ENCODE data around the gene PGS1. TPM values are rescaled to one million over a fixed set of nuclear protein-coding genes. Genes with fewer than 3 reads are reported as not detected.
A peak's percentile ranks its signal among the peaks of the same experiment; 100 is the strongest.

Gene PGS1
- total RNA-seq, 1 donor from 2014 or later, result 40.6 TPM

- no peak overlapping the region for H3K4me3 ChIP-seq (ENCODE audit: low read depth, low read length)
- DNase-seq (ENCODE audit: low read depth), result no peak
- no peak for TF ChIP-seq CTCF (conservative IDR thresholded peaks at IDR 0.05; ENCODE audit: low read depth, low read length)
Observed at GRCh38 chr17:78468366-78468765, 89.9 kb downstream of the PGS1 start.

DNA sequence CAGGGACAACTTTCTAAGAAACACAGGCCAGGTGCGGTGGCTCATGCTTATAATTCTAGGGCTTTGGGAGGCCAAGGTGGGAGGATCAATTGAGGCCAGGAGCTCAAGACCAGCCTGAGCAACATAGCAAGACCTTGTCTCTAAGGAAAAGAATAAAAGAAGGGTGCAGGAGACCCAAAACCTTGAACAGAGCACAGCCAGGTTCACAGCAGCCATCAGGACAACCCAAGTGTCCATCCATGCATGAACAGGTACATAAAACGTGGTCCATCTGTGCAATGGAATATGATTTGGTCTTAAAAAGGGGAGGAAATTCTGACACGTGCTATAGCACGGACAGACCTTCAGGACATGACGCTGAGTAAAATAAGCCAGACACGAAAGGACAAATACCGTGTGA, 91.0 kb downstream of the PGS1 start:
- no peak for TF ChIP-seq CTCF (conservative IDR thresholded peaks at IDR 0.05; ENCODE audit: low read depth, low read length)
- no peak for DNase-seq (ENCODE audit: low read depth)
- no peak overlapping the region for H3K4me3 ChIP-seq (ENCODE audit: low read depth, low read length)

GRCh38 chr17:78471635-78472034, 93.2 kb downstream of the PGS1 start:
- H3K4me3 ChIP-seq (ENCODE audit: low read depth, low read length), result no peak overlapping the region
- no peak for TF ChIP-seq CTCF (conservative IDR thresholded peaks at IDR 0.05; ENCODE audit: low read depth, low read length)
- no peak for DNase-seq (ENCODE audit: low read depth)

DNA sequence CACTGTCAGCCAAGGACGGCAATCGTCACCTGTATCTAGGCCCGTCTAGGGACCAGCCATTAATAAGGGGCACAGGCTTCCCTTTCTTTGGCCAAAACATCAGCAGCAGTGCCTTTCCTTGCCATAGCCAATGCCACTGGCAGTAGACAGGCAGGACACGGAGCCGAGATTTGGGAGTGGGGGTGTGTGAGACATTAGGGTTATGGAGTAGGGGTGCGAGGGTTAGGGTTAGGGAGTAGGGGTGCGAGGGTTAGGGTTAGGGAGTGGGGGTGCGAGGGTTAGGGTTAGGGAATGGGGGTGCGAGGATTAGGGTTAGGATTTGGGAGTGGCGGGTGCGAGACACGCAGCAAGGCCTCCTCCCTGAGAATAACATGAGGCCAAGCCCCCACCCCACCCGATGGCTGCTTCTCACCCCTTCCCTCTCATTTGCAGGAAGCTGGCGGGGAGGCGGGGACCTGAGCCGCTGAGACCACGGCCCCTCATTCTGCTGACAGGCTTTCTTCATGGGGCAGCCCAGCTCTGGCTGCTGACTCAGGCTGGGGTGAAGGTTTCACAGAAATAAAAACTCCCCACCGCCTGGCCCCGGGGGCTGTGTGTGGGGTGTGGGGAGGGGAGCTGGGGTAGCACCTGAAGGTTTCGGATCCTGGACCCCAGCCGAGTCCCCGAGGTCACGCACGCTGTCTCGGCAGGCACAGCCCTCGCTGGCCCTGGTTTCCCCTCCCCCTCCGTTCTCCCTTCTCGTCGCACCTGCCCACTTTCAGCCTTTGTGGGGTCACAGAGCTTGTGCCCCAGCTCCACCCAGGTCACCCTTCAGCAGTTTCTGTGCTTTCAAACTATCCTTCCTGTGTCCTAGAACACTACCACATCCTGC, 93.8 kb downstream of the PGS1 start:
- DNase-seq (ENCODE audit: low read depth), result no peak
- no peak for TF ChIP-seq CTCF (conservative IDR thresholded peaks at IDR 0.05; ENCODE audit: low read depth, low read length)

GRCh38 chr17:78473951-78474613, 95.6 kb downstream of the PGS1 start:
- TF ChIP-seq CTCF (conservative IDR thresholded peaks at IDR 0.05; ENCODE audit: low read depth, low read length), result no peak
- H3K4me3 ChIP-seq (ENCODE audit: low read depth, low read length), result no peak overlapping the region
- peak; percentile 1 for DNase-seq (ENCODE audit: low read depth)

More for the DNA sequence above, 93.8 kb downstream of the PGS1 start:
- no peak overlapping the region for H3K4me3 ChIP-seq (ENCODE audit: low read depth, low read length)

Other genes with a start within 250 kb of the PGS1 start
- 38.4 and 52.1 TPM in 2 replicates for gene TMC6, start 249.9 kb upstream of the PGS1 start, total RNA-seq
- 1.2 TPM in 2 replicates for gene TMC8, start 247.9 kb upstream of the PGS1 start, total RNA-seq
- gene C17orf99, start 232.3 kb upstream of the PGS1 start, total RNA-seq, result not detected in 2 replicates
- gene SYNGR2, start 210.1 kb upstream of the PGS1 start, total RNA-seq, result 66.7 and 137 TPM in 2 replicates
- 245 and 276 TPM in 2 replicates for gene TK1, start 191.6 kb upstream of the PGS1 start, total RNA-seq
- gene AFMID, start 191.3 kb upstream of the PGS1 start, total RNA-seq, result 29.5 and 47.2 TPM in 2 replicates
- 68.0 and 129 TPM in 2 replicates for gene BIRC5, start 164.4 kb upstream of the PGS1 start, total RNA-seq
- not detected in 2 replicates for gene TMEM235, start 147.0 kb upstream of the PGS1 start, total RNA-seq
- gene SOCS3, start 18.6 kb upstream of the PGS1 start, total RNA-seq, result 42.8 and 69.2 TPM in 2 replicates
- gene DNAH17, start 198.7 kb downstream of the PGS1 start, total RNA-seq, result 0.72 TPM in 1 of 2 replicates, not detected in the other

Measured in epithelial cell of proximal tubule (primary cell).